IMR-90 (cell line): ENCODE measurements around the gene SERP2. TPM values are rescaled to one million over a fixed set of nuclear protein-coding genes. Genes with fewer than 3 reads are reported as not detected.

Experiments used
- ATAC-seq: fragments of 200-7000 bp; cut with Tn5 transposase; 2 replicates; pipeline ENCODE4 v1.9.1; 2020; ENCODE audit warnings: low read depth, mild to moderate bottlenecking, moderate library complexity
- BruUV-seq: library from RNA; stranded (reverse); fragments of 400-500 nt; replicated peaks from 2 replicates; lab custom pipeline; 2021; lab: Mats Ljungman, UMichigan
- CTCF ChIA-PET: fragments of 300-600 bp; formaldehyde crosslinking; extraction: SDS; loops from one replicate; lab custom pipeline; 2021; ENCODE audit warnings: antibody characterized with exemption; lab: Yijun Ruan, JAX
- POLR2A ChIA-PET: fragments of 300-600 bp; sonication (Branson Sonifier 250); formaldehyde crosslinking; loops from one replicate; lab custom pipeline; 2022; ENCODE audit warnings: antibody characterized with exemption; ENCODE audit not compliant: unreplicated experiment; lab: Charles Lee
- DNase-seq: peaks from one replicate; pipeline ENCODE4 v3.0.0; 2013
- H2AFZ ChIP-seq: replicated peaks from 2 replicates; pipeline ENCODE3; 2013; ENCODE audit warnings: low read length, mild to moderate bottlenecking; ENCODE audit not compliant: poor library complexity
- H2AK5ac ChIP-seq: 2 replicates; pipeline ENCODE4 v1.6.1; 2013; ENCODE audit warnings: low read depth, low read length, inconsistent platforms
- H2AK9ac ChIP-seq: replicated peaks from 2 replicates; pipeline ENCODE3; 2013; ENCODE audit warnings: mild to moderate bottlenecking, low read depth, low read length, moderate library complexity; ENCODE audit not compliant: poor library complexity
- H2BK120ac ChIP-seq: 2 replicates; pipeline ENCODE4 v1.6.1; 2013; ENCODE audit warnings: low read depth, low read length, inconsistent platforms
- H2BK15ac ChIP-seq: 3 replicates; pipeline ENCODE4 v1.6.1; 2013; ENCODE audit warnings: low read depth, low read length, inconsistent platforms
- H2BK20ac ChIP-seq: 2 replicates; pipeline ENCODE4 v1.6.1; 2013; ENCODE audit warnings: low read depth, mild to moderate bottlenecking, inconsistent platforms, low read length, moderate library complexity
- H2BK5ac ChIP-seq: 2 replicates; pipeline ENCODE4 v1.6.1; 2013; ENCODE audit warnings: mild to moderate bottlenecking, low read depth, low read length, inconsistent platforms; ENCODE audit not compliant: poor library complexity, severe bottlenecking
- H3K14ac ChIP-seq: replicated peaks from 2 replicates; pipeline ENCODE4 v1.6.1; 2013; ENCODE audit warnings: low read depth, low read length, inconsistent platforms
- H3K18ac ChIP-seq: 2 replicates; pipeline ENCODE4 v1.6.1; 2013; ENCODE audit warnings: low read depth, low read length, control low read depth
- H3K23ac ChIP-seq: 2 replicates; pipeline ENCODE4 v1.6.1; 2013; ENCODE audit warnings: low read depth, low read length, inconsistent platforms
- H3K27ac ChIP-seq: 2 replicates; pipeline ENCODE4 v1.5.1; 2013; ENCODE audit warnings: mild to moderate bottlenecking, control low read depth, low read length; ENCODE audit not compliant: insufficient read depth
- H3K27me3 ChIP-seq: 2 replicates; pipeline ENCODE4 v1.6.1; 2013; ENCODE audit warnings: low read length; ENCODE audit not compliant: control insufficient read depth, insufficient read depth
- H3K36me3 ChIP-seq: 2 replicates; pipeline ENCODE4 v1.6.1; 2013; ENCODE audit warnings: low read length, mixed read lengths; ENCODE audit not compliant: control insufficient read depth, insufficient read depth
- H3K4ac ChIP-seq: 2 replicates; pipeline ENCODE4 v1.6.1; 2013; ENCODE audit warnings: low read depth, low read length, inconsistent platforms
- H3K4me1 ChIP-seq: 2 replicates; pipeline ENCODE4 v1.6.1; 2013; ENCODE audit warnings: low read length, mixed read lengths; ENCODE audit not compliant: control insufficient read depth, insufficient read depth
- H3K4me2 ChIP-seq: 2 replicates; pipeline ENCODE4 v1.6.1; 2013; ENCODE audit warnings: low read depth, mild to moderate bottlenecking, control low read depth, low read length, moderate library complexity
- H3K4me3 ChIP-seq: 2 replicates; pipeline ENCODE4 v1.5.1; 2013; ENCODE audit warnings: low read depth, mild to moderate bottlenecking, control low read depth, low read length, moderate library complexity; ENCODE audit not compliant: insufficient read depth
- H3K56ac ChIP-seq: 2 replicates; pipeline ENCODE4 v1.6.1; 2013; ENCODE audit warnings: low read length, inconsistent platforms; ENCODE audit not compliant: insufficient read depth; ENCODE audit errors: extremely low read depth
- H3K79me1 ChIP-seq, 2 experiments: 2 replicates each; pipeline ENCODE4 v1.6.1; 2013; ENCODE audit warnings: low read length in 2 of 2, inconsistent platforms in 1 of 2, low read depth in 1 of 2
- H3K9ac ChIP-seq: 2 replicates; pipeline ENCODE4 v1.6.1; 2013; ENCODE audit warnings: low read depth, low read length, control low read depth
- H3K9me1 ChIP-seq: 2 replicates; pipeline ENCODE4 v1.6.1; 2013; ENCODE audit warnings: low read length, inconsistent platforms; ENCODE audit not compliant: insufficient read depth
- H3K9me3 ChIP-seq: 2 replicates; pipeline ENCODE4 v1.6.1; 2013; ENCODE audit warnings: low read length; ENCODE audit not compliant: control insufficient read depth, insufficient read depth
- H4K20me1 ChIP-seq: 2 replicates; pipeline ENCODE4 v1.6.1; 2013; ENCODE audit warnings: low read length, inconsistent platforms; ENCODE audit not compliant: insufficient read depth
- H4K5ac ChIP-seq: 2 replicates; pipeline ENCODE4 v1.6.1; 2013; ENCODE audit warnings: mild to moderate bottlenecking, low read depth, low read length, control low read depth
- H4K8ac ChIP-seq, 2 experiments: 2 replicates each; pipeline ENCODE4 v1.6.1; 2013; ENCODE audit warnings: low read depth in 2 of 2, low read length in 2 of 2, control low read depth in 1 of 2, inconsistent platforms in 1 of 2
- H4K91ac ChIP-seq: 2 replicates; pipeline ENCODE4 v1.6.1; 2013; ENCODE audit warnings: low read depth, low read length, inconsistent platforms; ENCODE audit not compliant: insufficient read depth
- BHLHE40 ChIP-seq: fragments of 150-350 bp; IDR thresholded peaks from 2 replicates; pipeline ENCODE4 v1.6.1; 2016; ENCODE audit warnings: mild to moderate bottlenecking, low read depth, low read length
- CEBPB ChIP-seq: IDR thresholded peaks from 2 replicates; pipeline ENCODE4 v1.6.1; 2012; ENCODE audit warnings: low read depth, low read length, improper control_type of control experiment
- CHD1 ChIP-seq: IDR thresholded peaks from 2 replicates; pipeline ENCODE4 v1.6.1; 2012; ENCODE audit warnings: low read depth, low read length, improper control_type of control experiment
- FOS ChIP-seq: fragments of 150-350 bp; IDR thresholded peaks from 2 replicates; pipeline ENCODE4 v1.6.1; 2016; ENCODE audit warnings: low read depth, low read length
- MAFK ChIP-seq: IDR thresholded peaks from 2 replicates; pipeline ENCODE4 v1.6.1; 2012; ENCODE audit warnings: low read depth, low read length, improper control_type of control experiment
- MAZ ChIP-seq: IDR thresholded peaks from 2 replicates; pipeline ENCODE4 v1.6.1; 2012; ENCODE audit warnings: low read depth, mild to moderate bottlenecking, low read length, improper control_type of control experiment, moderate library complexity, borderline replicate concordance
- POLR2A ChIP-seq: IDR thresholded peaks from 2 replicates; pipeline ENCODE4 v1.6.1; 2012; ENCODE audit warnings: mild to moderate bottlenecking, low read depth, low read length
- RCOR1 ChIP-seq: IDR thresholded peaks from 2 replicates; pipeline ENCODE4 v1.6.1; 2012; ENCODE audit warnings: mild to moderate bottlenecking, low read length, improper control_type of control experiment; ENCODE audit not compliant: insufficient replicate concordance
- RFX5 ChIP-seq: IDR thresholded peaks from 2 replicates; pipeline ENCODE4 v1.8.0; 2012; ENCODE audit warnings: low read depth, mild to moderate bottlenecking, low read length, moderate library complexity
- SMC3 ChIP-seq: fragments of 150-350 bp; IDR thresholded peaks from 2 replicates; pipeline ENCODE4 v1.6.1; 2016; ENCODE audit warnings: low read depth, mild to moderate bottlenecking, antibody characterized with exemption, low read length, moderate library complexity
- USF2 ChIP-seq: fragments of 150-350 bp; IDR thresholded peaks from 2 replicates; pipeline ENCODE4 v1.6.1; 2017; ENCODE audit warnings: mild to moderate bottlenecking, antibody characterized with exemption, low read length, low read depth
- WGBS, 2 experiments: methylation state at CpG; one replicate each; pipeline versions ENCODE4 v1.1.5 to v1.1.7; 2013; ENCODE audit warnings: missing lambda C conversion rate in 2 of 2; ENCODE audit not compliant: insufficient read length in 1 of 2; ENCODE audit errors: extremely low coverage in 2 of 2; 5-methylcytosine and 5-hydroxymethylcytosine counted together
- dilution Hi-C: fragments of 300-500 bp; cut with HindIII; formaldehyde crosslinking; loops from one replicate; pipeline ENCODE4 v1.14.3; 2018; ENCODE audit warnings: low sequenced_read_pairs; ENCODE audit not compliant: unreplicated experiment
- in situ Hi-C: fragments of 300-500 bp; cut with MboI; formaldehyde crosslinking; loops from 3 replicates; pipeline ENCODE4 v1.14.3; 2019; ENCODE audit warnings: low sequenced_read_pairs, inconsistent platforms, mixed read lengths
- intact Hi-C: fragments of 100-400 bp; cut with micrococcal nuclease; formaldehyde crosslinking; loops from 2 replicates; pipeline ENCODE4 v1.10.0; 2022
- polyA plus RNA-seq, 3 experiments: library from polyadenylated mRNA; depleted of rRNA; stranded (reverse); fragments of >200 nt; gene quantifications; 2 replicates each; pipeline ENCODE4 v1.2.3, GENCODE V29; 2012; ENCODE audit warnings: low replicate concordance in 1 of 3
- total RNA-seq: library from RNA; depleted of rRNA; stranded (reverse); fragments of >200 nt; gene quantifications from 2 replicates; pipeline ENCODE4 v1.2.3, GENCODE V29; 2012
- TF ChIP-seq, protein P1 (sequence below): conservative IDR thresholded peaks from 2 replicates; pipeline ENCODE4 v1.5.1; 2012; ENCODE audit warnings: mild to moderate bottlenecking, low read depth, low read length, improper control_type of control experiment

Gene SERP2
- total and polyA plus RNA-seq, 2 of the 4 experiments (the other 2 are of a cell fraction), result 0.54 to 1.4 TPM

DNA sequence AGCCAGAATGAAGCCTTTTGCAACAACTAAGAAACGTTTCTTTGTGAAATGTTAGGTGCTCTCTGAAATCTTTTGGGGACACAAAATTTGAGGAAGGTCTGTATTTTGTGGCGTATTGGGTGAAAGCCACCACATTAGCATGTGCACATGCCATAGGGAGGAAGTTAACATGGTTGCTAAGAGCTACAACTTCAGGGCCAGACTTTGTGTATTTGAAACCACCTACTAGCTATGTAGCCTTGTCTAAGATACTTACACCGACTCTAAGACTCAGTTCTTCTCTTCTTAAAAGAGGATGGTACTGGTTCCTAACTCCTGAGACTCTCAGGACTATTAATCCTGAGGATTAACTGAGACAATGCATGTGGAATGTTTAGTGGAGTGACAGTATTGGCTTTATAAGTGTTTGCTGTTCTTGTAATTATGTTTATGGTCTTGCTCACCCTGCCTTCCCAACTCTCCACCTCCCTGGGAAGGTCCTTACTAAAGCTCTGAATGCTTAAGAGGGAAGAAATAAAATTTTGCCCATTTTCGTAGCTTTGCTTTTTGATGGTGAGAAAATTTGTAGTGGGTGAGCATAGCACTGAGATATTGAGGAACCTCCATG is 15.5 kb downstream of the SERP2 start:
- Histone ChIP-seq H3K56ac (no peak overlapping the region), H3K23ac (no peak overlapping the region), H2AK9ac (no peak overlapping the region), H3K4me2 (no peak overlapping the region), H4K8ac (no peak overlapping the region), H3K79me1 (no peaks in the 10 kb centered on the region), H3K36me3 (no peaks in the 10 kb centered on the region), H3K4ac (no peak overlapping the region), H2BK5ac (no peak overlapping the region), H3K4me3 (no peak overlapping the region), H2BK120ac (no peak overlapping the region), H3K4me1 (no peaks in the 10 kb centered on the region), H3K27me3 (peaks cover 2% of the 10 kb centered on the region; the same call in 1 of the 2 replicates), H2AFZ (no peak overlapping the region), H3K18ac (no peak overlapping the region), H4K20me1 (no peaks in the 10 kb centered on the region), H2AK5ac (no peak overlapping the region), H2BK20ac (no peak overlapping the region), H4K91ac (no peak overlapping the region), H3K9me3 (no peaks in the 10 kb centered on the region), H3K14ac (no peak overlapping the region), H2BK15ac (no peak overlapping the region), H3K27ac (no peak overlapping the region), H3K9ac (no peak overlapping the region), H4K5ac (no peak overlapping the region), H3K9me1 (no peaks in the 10 kb centered on the region; the same call in 1 of the 2 replicates)
- ATAC-seq (no peak), DNase-seq (no peak)
- BruUV-seq, result no TSS peak
- in situ Hi-C loops, result no loop called here
- POLR2A ChIA-PET, result no interaction called here
- dilution Hi-C loops, result no loop called here
- CTCF ChIA-PET, result no interaction called here
- TF ChIP-seq CHD1 (no peak), POLR2A (no peak), RFX5 (no peak), USF2 (no peak), RCOR1 (no peak), MAZ (no peak), MAFK (no peak), BHLHE40 (no peak), SMC3 (no peak), FOS (no peak), CEBPB (no peak)
- TF ChIP-seq, protein P1, sequence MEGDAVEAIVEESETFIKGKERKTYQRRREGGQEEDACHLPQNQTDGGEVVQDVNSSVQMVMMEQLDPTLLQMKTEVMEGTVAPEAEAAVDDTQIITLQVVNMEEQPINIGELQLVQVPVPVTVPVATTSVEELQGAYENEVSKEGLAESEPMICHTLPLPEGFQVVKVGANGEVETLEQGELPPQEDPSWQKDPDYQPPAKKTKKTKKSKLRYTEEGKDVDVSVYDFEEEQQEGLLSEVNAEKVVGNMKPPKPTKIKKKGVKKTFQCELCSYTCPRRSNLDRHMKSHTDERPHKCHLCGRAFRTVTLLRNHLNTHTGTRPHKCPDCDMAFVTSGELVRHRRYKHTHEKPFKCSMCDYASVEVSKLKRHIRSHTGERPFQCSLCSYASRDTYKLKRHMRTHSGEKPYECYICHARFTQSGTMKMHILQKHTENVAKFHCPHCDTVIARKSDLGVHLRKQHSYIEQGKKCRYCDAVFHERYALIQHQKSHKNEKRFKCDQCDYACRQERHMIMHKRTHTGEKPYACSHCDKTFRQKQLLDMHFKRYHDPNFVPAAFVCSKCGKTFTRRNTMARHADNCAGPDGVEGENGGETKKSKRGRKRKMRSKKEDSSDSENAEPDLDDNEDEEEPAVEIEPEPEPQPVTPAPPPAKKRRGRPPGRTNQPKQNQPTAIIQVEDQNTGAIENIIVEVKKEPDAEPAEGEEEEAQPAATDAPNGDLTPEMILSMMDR, result no peak
- no CpG with 5 or more reads among the region's 4 CpGs for WGBS, 2 experiments
- intact Hi-C loops, result no loop called here
